ENCODE results near the gene MT1H. TPM values are rescaled to one million over a fixed set of nuclear protein-coding genes. Genes with fewer than 3 reads are reported as not detected.

MT1H gene
- total RNA-seq, 1 experiment from 2014 or later: not detected

GRCh38 chr16:56653218-56653617 is 16.4 kb upstream of the MT1H start:
- no peaks in the 10 kb centered on the region for H3K9me3 ChIP-seq (ENCODE audit: control insufficient read depth in 1 of 2, insufficient read depth in 1 of 2, low read depth in 1 of 2, low read length in 2 of 2)
- peaks cover 25 to 47% of the 10 kb centered on the region in 2 experiments for H3K4me1 ChIP-seq (ENCODE audit: control insufficient read depth in 1 of 2, insufficient read depth in 2 of 2, low read length in 2 of 2)
- intact Hi-C loops (cut with micrococcal nuclease): no loop called here
- H3K9me2 ChIP-seq (ENCODE audit: insufficient read depth): no peaks in the 10 kb centered on the region
- H3K79me2 ChIP-seq (ENCODE audit: insufficient read depth, low read length): no peaks in the 10 kb centered on the region
- no peaks in the 10 kb centered on the region for H4K20me1 ChIP-seq (ENCODE audit: insufficient read depth)
- H3K9ac ChIP-seq (ENCODE audit: low read length): no peak overlapping the region
- BruUV-seq (replicated peaks): no TSS peak
- peak overlapping the region; percentile 70; the same call in 1 of the 2 replicates for H3K4me2 ChIP-seq (ENCODE audit: low read length)
- H3K36me3 ChIP-seq (ENCODE audit: control insufficient read depth in 1 of 2, insufficient read depth in 2 of 2, low read length in 2 of 2): no peaks in the 10 kb centered on the region
- peak overlapping the region; percentile 55 for H2AFZ ChIP-seq (ENCODE audit: low read depth, low read length, poor library complexity, severe bottlenecking)
- POLR2A ChIA-PET: interaction anchor here (1.3 to 1.8 kb wide), 2 partner anchors 10 to 27 kb away, joined by 6 to 13 read pairs; partner anchors contain the start of gene MT1E
- TF ChIP-seq ELF1 (IDR thresholded peaks at IDR 0.05; ENCODE audit: borderline replicate concordance, low read depth) (no peak), ZFX (IDR thresholded peaks at IDR 0.05) (no peak), REST (IDR thresholded peaks at IDR 0.05; ENCODE audit: low read depth) (no peak), SP1 (IDR thresholded peaks at IDR 0.05; ENCODE audit: low read depth) (no peak), MAX (IDR thresholded peaks at IDR 0.05) (no peak), CBX3 (IDR thresholded peaks at IDR 0.05; ENCODE audit: low read depth) (no peak), ZNF274 (IDR thresholded peaks at IDR 0.05; ENCODE audit: low read depth, low read length) (no peak), EZH2 (IDR thresholded peaks at IDR 0.05) (no peak), FOSL1 (IDR thresholded peaks at IDR 0.05; ENCODE audit: low read depth) (no peak)
- TF ChIP-seq, protein P1, sequence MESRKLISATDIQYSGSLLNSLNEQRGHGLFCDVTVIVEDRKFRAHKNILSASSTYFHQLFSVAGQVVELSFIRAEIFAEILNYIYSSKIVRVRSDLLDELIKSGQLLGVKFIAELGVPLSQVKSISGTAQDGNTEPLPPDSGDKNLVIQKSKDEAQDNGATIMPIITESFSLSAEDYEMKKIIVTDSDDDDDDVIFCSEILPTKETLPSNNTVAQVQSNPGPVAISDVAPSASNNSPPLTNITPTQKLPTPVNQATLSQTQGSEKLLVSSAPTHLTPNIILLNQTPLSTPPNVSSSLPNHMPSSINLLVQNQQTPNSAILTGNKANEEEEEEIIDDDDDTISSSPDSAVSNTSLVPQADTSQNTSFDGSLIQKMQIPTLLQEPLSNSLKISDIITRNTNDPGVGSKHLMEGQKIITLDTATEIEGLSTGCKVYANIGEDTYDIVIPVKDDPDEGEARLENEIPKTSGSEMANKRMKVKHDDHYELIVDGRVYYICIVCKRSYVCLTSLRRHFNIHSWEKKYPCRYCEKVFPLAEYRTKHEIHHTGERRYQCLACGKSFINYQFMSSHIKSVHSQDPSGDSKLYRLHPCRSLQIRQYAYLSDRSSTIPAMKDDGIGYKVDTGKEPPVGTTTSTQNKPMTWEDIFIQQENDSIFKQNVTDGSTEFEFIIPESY (IDR thresholded peaks at IDR 0.05; ENCODE audit: extremely low read depth, insufficient replicate concordance, low read length): no peak
- TF ChIP-seq, protein P2, sequence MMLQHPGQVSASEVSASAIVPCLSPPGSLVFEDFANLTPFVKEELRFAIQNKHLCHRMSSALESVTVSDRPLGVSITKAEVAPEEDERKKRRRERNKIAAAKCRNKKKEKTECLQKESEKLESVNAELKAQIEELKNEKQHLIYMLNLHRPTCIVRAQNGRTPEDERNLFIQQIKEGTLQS (IDR thresholded peaks at IDR 0.05): no peak
- TF ChIP-seq, protein P3, sequence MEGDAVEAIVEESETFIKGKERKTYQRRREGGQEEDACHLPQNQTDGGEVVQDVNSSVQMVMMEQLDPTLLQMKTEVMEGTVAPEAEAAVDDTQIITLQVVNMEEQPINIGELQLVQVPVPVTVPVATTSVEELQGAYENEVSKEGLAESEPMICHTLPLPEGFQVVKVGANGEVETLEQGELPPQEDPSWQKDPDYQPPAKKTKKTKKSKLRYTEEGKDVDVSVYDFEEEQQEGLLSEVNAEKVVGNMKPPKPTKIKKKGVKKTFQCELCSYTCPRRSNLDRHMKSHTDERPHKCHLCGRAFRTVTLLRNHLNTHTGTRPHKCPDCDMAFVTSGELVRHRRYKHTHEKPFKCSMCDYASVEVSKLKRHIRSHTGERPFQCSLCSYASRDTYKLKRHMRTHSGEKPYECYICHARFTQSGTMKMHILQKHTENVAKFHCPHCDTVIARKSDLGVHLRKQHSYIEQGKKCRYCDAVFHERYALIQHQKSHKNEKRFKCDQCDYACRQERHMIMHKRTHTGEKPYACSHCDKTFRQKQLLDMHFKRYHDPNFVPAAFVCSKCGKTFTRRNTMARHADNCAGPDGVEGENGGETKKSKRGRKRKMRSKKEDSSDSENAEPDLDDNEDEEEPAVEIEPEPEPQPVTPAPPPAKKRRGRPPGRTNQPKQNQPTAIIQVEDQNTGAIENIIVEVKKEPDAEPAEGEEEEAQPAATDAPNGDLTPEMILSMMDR (IDR thresholded peaks at IDR 0.05 in 2 of 3, conservative IDR thresholded peaks at IDR 0.05 in 1 of 3; ENCODE audit: borderline replicate concordance in 1 of 3, insufficient read depth in 1 of 3, low read depth in 2 of 3, low read length in 2 of 3): no peak
- ATAC-seq (no peak), DNase-seq (ENCODE audit: low read depth, low spot score) (no peak)
- CTCF ChIA-PET: no interaction called here
- H3K27me3 ChIP-seq (ENCODE audit: insufficient read depth, low read length): no peaks in the 10 kb centered on the region
- no peak overlapping the region for H3K27ac ChIP-seq (ENCODE audit: low read depth, low read length)
- no peak overlapping the region for H3K4me3 ChIP-seq (replicated peaks in 1 of 2; ENCODE audit: low read depth in 1 of 2, low read length in 2 of 2)
- RAD21 ChIA-PET (ENCODE audit: low non-redundant PET in 1 of 2, low total read pairs in 2 of 2, uncharacterized antibody in 2 of 2, unreplicated experiment in 2 of 2): no interaction called here

All from HCT116 (cell line).